HG02642 (cell line): ENCODE results near the gene MKRN2OS.
"Not testable (repeated sequence)": the region's sequence is repeated elsewhere in the genome, so short reads cannot be mapped to it uniquely, and the experiment has no call there.

Experiments used
- ATAC-seq: cut with Tn5 transposase; IDR thresholded peaks from one replicate; pipeline ENCODE4 v1.9.1; 2021; ENCODE audit warnings: mild to moderate bottlenecking; ENCODE audit not compliant: unreplicated experiment, poor library complexity

Gene MKRN2OS

DNA sequence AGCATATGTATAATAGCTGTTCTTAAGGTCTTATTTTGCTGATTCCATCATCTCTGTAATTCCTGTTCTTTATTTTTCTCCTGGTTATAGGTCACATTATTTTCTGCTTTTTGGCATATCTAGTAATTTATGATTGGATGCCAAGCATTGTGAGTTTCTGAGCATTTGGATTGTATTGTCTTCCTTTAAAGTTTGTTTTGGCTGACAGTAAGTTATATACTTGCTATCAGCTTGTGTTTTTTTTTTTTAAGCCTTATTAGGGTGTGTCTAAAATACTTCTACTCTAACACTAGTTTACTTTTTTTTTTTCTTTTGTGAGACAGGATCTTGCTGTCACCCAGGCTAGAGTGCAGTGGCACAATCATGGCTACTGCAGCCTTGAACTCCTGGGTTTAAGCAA, 21.7 kb upstream of the MKRN2OS start:
- ATAC-seq, result no peak

DNA sequence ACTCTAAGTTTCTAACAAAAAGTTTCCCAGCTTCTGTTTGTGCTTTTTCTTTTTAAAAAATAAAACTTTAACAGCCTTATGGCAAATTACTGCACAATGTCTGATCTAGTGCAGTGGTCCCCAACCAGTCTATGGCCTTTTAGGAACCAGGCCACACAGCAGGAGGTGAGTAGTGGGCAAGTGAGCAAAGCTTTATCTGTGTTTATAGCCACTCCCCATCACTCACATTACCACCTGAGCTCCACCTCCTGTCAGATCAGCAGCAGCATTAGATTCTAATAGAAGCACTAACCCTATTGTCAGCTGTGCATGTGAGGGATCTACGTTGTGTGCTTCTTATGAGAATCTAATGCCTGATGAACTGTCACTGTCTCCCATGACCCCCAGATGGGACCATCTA, 17.2 kb upstream of the MKRN2OS start:
- no peak for ATAC-seq

DNA sequence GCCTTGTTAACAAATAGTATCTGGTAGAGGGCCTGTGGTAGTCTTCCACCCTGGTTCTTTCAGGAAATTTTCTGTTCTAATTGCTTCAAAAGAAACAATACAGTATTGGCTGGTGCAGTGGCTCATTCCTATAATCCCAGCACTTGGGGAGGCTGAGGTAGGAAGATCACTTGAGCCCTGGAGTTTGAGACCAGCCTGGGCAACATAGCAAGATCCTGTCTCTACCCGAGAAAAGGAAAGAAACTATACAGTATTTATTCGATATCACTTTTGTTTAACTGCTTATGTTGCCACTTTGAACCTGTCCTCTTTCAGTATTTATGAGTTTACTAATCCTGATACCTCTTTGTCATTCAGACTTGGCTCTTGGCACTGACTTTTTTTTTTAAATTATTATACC, 16.1 kb upstream of the MKRN2OS start:
- no peak for ATAC-seq

DNA sequence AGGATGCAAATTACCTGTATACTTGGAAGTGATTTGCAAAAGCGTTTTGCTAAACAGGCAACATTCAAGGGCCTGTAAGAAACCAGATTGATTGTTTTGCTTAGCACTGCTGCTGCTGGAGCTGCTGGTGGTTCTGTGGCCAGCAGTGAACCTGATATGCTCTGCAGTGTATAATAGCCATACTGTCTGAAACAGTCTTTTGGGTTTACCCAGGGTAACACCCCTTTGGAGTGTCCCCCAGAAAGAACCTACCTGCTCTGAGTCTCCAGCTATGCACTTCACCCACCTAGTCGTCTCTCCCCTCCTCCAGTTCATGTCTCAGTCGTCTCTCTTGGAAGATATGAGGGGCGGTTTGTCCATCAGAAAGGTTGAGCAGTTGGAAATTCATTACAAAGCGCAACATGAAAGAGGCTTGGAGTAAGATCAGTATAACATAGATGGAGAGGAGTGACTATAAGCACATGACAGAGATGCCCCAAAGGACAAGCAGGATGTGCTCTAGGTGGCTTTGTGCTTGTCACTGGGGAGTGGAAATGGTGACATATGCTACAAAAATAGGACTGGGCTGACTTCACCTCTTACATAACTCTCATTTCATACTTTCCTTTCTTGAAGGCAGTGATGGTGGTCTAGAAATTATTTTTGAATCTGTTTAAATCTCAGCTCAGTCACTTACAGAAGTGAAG, 15.3 kb upstream of the MKRN2OS start:
- peak; percentile 38 for ATAC-seq

DNA sequence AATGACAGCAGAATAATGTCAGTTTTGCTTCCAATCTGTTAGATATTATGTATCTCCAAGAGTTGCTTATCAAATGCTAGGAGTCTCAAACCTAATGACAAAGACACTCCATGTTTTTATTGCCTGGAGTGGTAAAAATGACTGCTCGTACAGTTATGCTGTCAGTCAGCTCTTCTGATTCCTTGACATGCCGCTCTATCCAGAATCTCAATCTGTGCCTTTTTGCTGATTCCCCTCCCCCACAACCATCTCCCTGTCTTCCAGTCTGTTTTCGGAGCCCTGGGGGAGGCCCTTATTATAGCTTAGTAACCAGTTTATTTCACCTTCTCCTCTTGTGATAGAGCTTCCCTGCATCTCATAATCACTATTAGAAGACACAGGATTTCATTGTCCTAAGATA, 14.2 kb upstream of the MKRN2OS start:
- no peak for ATAC-seq

DNA sequence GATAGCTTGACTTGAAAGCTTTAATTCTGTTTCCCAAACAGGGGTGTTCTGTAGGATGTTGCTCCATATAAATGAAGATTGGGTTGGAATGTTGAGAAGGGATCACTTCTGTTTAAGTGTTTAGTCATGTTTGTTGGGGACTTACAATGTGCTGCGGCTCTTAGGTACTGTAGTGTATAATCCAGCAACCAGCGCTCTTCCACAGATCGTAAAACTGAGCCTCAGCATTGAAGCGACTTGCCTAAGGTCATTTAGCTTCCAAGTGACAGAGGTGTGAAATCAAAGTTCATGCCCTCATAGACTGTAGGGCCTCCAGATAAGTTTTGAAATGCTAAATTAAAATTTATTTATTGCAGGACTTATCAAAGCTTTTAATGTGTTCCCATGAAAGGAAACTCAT, 13.4 kb upstream of the MKRN2OS start:
- no peak for ATAC-seq

DNA sequence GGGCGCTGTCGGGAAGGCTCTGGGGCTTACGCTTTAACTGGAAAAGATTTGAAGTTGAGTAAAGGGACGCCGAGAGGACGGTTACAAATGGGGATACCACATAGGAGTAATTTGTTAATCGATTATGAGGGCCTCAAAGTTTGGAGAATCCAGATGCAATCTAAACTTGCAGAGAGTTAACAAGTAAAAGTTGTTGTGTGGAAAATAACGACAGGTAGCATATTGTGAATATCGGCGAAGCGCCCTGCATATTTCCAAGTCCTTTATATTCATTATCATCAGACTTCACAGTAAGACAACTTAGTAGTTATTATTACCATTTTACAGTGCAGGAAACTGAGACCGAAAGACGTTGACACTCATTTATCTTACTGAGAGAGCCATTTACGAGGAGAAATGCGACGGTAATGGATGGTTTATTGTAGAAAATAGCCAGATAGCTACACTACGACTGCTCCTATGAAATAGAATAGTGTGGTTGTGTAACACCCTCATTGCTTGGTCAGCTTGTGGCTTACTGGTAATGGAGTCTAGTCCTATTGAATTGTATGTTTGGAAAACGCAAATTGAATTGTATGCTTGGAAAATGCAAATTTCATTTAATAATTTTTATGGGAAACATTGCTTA, 12.3 kb upstream of the MKRN2OS start:
- ATAC-seq, result no peak

DNA sequence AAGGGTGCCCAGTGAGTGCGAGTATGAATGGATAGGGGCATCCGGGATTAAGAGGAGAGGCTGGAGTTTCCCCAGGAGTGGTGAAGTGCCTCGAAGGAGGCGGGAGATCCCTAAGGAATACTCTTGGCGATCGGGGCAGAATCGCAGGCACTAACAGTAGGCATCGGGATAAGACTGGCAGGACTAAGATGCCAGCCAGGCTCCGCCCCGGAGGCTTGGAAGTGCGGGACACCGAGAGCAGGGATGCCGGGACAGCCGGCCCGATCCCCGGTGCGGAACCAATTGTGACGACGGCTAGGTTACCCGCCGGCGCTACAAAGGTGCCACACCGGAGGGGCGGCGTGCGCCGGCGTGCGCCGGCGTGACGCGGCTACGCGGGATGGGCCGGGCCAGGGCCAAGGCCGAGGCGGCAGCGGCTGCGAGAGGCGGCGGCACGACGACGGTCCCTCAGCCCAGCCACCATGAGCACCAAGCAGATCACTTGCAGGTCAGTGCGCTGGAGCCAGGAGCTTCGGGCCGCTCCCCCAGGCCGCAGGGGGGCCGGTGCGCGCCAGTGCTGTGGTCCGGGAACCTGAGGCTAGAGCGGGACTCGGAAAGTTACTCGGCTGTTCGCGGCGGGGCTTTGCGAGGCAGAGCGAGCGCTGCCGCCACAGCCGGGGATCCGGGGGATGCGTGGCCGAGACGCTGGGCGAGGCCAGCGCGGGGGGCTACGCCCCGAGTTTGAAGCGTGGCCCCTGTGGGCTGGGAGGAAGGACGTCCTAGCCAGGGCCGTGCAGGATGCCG, 11.6 kb upstream of the MKRN2OS start, which contains the start of gene MKRN2:
MKRN2 (plus strand) TSS at position 398 of the 783 bp plus-strand sequence; CDS start at position 462, 64 bp downstream.
- ATAC-seq, result peak; percentile 84

DNA sequence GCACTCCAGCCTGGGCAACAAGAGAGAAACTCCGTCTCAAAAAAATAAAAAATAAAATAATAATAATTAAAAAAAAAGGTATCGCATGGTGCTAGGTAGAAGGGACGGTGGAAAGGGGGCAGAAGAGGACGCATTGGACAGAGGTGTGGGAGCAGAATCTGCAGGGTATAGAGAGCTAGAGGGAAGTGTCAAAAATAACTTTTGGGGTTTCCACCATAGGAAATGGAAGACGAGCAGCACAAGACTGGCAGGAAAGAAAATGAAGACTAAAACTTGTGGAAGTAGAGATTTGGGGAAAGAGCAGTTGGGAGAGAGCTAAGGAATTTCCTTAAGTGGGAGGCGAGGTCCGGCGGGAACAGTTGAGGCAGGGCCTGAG, 11.0 kb upstream of the MKRN2OS start:
- peak; percentile 2 for ATAC-seq

DNA sequence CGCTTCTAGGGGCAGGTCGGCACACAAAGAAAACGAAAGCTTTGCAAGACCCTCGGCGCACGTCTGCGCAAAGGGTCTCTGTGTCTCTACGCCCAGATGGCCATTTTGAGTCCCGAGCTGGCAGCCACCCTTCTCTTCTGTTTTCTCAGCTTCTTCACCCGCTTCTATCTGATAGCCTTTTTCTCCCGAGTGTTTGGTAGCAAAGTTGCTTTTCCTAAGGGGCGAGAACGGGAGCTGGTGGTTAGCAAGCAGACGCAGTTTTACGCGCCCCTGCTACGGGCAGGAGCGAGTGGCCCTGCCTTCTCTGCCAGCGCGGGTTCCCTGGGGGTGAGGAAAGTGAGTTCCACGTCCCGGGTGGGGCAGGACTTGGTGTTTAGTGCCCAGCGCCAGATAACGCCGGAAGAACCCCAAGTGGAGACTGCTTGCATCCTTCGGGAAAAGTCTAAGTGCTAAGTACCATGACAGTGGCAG, 8.7 kb upstream of the MKRN2OS start:
- no peak for ATAC-seq

DNA sequence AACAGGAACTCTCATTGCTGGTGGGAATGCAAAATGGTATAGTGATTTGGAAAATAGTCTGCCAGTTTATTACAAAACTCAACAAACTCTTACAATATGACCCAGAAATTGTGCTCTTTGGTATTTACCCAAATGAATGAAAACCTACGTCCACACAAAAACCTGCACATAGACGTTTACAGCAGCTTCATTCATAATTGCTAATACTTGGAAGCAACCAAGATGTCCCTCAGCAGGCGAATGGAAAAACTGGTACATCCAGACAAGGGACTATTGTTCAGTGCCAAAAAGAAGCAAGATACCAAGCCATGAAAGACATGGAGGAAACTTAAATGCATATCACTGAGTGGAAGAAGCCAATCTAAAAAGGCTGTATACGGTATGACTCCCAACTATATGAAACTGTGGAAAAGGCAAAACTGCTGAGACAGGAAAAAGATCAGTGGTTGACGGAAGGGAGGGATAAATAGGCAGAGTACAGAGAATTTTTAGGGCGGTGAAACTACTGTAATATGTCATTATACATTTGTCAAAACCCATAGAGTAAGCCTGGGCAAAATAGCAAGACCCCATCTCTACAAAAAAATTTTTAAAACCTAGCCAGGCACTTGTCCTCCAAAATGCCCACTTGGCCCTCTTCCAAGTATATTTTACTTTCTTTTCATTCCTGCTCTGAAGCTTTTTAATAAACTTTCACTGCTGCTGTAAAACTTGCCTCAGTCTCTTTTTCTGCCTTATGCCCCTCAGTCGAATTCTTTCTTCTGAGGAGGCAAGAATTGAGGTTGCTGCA, 4.9 kb upstream of the MKRN2OS start:
- no peak for ATAC-seq

DNA sequence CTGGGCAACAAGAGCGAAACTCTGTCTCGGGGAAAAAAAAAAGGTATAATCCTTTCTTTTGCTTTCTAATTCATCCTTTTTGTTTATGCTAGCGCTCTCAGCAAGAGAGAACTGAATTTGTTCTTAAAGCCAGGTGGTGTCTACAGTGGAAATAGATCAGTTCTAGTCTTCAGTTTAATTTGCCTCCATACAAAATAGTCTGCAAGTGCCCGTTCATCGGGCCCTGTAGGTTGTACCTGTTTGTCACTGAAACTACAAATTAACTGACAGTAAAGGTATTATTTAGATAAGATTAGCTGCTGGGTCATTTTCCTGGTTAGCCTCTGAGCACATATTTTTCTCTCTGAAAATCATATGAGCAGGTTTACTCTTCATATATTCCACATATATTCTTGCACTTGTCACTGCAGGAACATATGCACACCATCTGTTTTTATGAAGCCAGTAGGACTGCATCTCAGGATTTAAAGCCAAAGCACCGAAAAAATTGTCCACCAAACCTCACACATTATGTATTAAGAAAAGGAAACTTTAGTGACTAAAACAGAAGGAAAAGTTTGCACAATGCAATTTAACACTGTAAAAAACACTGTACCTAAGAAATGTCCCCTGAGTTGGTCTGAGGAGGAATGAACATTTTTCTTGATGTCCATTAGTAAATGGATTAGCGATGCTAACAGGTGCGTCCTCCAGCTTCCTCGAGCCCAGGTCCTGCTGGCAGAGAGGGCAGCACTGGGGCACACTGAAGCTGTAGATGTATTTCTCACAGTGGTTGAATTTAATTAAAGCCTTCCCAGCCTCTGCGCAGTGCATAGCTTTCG, 437 bp downstream of the MKRN2OS start:
- no peak for ATAC-seq

DNA sequence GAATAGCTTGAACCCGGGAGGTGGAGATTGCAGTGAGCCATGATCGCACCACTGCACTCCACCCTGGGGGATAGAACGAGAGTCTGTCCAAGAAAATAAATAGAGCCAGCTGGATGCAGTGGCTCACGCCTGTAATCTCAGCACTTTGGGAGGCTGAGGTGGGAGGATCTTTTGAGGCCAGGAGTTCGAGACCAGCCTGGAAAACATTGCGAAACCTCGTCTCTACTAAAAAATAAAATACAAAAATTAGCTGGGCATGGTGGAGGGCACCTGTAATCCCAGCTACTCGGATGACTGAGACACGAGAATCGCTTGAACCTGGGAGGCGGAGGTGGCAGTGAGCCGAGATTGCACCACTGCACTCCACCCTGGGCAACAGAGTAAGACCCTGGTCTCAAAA, 1.8 kb downstream of the MKRN2OS start:
- not testable (repeated sequence) for ATAC-seq

DNA sequence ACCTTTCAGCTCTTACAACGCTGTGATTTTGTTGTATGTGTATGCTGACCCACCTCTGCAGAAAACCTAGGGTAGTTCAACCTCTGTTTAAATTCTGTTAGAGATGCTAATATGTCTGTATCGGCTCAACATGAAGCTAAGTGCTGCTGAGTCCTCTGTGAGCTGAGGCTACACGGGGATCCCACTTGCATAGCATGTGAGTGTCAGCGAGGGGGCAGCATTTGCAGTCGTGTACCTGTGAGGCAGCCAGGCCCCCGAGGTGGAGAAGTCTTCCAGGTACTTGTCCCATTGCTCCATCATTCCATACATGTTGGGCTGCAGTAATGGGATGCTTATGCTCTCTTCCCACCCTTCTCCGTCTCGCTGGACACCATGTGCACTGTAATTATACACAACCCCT, 3.7 kb downstream of the MKRN2OS start:
- ATAC-seq, result no peak

DNA sequence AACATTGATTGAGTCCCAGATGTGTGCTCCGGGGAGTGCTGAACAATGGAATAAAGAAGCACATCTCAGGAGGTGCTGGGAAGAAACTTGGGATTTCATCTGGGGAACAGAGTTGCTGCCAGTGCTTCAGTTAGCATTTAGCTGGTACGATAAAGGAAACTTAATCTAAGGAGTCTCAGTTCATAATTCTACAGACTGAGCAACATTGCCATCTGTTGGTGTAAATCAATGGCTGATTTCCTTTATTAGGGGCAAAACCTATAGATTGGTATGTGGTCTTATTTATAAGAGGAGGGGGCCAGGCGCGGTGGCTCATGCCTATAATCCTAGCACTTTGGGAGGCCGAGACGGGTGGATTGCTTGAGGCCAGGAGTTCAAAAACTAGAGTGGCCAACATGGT, 8.9 kb downstream of the MKRN2OS start:
- no peak for ATAC-seq

DNA sequence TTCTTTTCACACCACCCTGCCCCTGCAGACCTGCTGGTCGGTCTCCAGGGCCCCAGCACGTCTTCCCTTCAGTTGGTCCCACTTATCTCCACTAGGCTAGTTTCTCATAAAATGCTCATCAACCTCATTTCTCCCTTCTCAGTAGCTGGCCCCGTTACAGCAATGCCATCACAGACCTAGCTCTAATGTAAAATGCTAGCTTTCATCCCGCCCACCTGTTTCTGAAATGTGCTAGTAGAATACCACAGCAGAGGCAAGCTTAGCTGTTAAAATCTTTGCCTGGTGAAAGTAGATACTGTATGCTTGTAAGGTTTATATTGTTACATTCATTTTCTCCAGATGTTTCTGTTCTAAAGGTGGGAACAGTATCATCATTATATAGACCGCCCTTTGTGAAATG, 13.1 kb downstream of the MKRN2OS start:
- no peak for ATAC-seq

DNA sequence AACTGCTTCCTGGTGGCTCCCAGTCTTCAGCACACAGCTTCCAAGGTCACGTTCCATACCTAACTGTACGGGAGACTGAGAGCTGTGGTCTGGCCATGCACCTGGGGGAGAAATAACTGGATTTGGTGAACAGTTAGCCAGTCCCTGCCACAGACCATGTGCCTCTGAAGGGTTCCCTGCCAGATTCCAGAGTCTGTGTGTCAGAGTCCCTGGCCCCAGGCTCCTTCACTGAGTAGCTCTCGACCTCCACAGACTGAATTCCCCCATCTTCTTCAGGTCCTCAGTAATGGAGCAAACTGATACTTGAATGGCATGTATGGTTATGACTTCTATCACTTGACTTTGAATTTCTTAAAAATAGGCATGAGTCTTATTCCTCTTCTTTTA, 17.5 kb downstream of the MKRN2OS start:
- ATAC-seq, result no peak

DNA sequence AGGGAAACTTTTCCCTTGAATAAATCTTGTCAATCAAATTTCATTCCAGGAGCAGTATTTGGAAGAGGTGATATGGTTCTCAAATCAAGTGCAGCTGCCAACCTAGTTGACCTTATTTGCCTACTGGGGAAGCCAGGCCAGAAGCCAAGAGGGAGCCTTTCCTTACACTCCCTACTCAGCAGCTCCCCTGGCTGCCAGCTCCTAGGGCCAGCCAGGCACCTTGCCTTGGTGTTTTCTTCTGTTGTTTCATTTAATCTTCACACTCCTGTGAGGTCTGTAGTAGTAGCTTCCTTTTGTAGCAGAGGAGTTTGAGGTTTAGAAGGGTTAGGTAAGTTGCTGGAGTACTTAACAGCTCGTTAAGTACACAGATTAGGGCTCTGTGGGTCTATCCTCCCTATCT, 22.6 kb downstream of the MKRN2OS start:
- ATAC-seq, result no peak

DNA sequence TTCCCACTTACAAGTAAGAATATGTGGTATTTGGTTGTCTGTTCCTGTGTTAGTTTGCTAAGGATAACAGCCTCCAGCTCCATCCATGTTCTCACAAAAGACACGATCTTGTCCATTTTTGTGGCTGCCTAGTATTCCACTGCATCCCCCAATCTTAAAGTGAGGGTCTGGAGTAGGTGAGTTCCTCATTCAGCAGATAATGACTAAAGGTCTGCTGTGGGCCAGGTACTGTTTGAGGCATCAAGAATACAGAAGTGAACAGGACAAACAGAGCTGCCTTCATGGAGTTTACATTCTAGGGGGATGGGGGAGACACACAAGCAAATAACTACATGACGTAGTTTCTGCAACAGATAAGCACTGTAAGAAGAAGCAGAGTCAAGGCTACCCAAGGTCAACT, 24.3 kb downstream of the MKRN2OS start:
- no peak for ATAC-seq
